Erythroblast (primary cell): ENCODE data around the gene RPS6KA2.

Experiments
- DNase-seq, 2 experiments: peaks; one replicate each; lab custom pipeline; 2025; lab: John Stamatoyannopoulos, UW
- GATA1 ChIP-seq: IDR thresholded peaks from 2 replicates; pipeline ENCODE4 v1.6.1; 2011; ENCODE audit warnings: low read depth, mild to moderate bottlenecking, control low read depth, low read length, moderate library complexity
- POLR2A ChIP-seq: IDR thresholded peaks from 2 replicates; pipeline ENCODE4 v1.6.1; 2011; ENCODE audit warnings: mild to moderate bottlenecking, low read length

The RPS6KA2 gene

GRCh38 chr6:166627033-166627874, at the start of gene RPS6KA2:
TSS of gene RPS6KA2 (minus strand) at chr6:166627251. CDS start at chr6:166627019, 232 bp downstream.
- TF ChIP-seq POLR2A (peak; percentile 33), GATA1 (no peak)
- DNase-seq: peak; percentile 98 to 99

- TF ChIP-seq GATA1 (no peak), POLR2A (no peak)
- DNase-seq: no peak
Observed at GRCh38 chr6:166676270-166676860, 49.3 kb upstream of the RPS6KA2 start.

- no peak for TF ChIP-seq GATA1
- TF ChIP-seq POLR2A: no peak
- DNase-seq: no peak
Observed at GRCh38 chr6:166675736-166676135, 48.7 kb upstream of the RPS6KA2 start.

DNA sequence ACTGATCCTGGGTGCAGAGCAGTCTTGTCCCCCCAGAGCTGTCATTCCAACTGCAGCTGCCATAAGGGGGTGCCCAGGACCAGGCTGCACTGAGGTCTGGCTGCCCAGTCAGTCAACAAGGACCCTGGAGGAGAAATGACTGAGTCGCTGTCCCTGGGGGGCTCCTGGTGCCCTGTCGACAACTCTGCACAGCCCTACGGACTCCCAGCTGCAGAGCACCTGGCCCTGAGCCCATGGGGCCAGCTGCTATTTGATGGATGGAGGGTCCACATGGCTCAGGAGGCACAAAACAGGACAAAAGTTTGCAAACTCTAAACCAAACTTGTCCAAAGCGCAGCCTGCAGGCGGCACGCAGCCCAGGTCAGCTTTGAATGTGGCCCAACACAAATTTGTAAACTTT, 46.3 kb upstream of the RPS6KA2 start:
- TF ChIP-seq GATA1: no peak
- TF ChIP-seq POLR2A: no peak
- no peak for DNase-seq

- no peak for DNase-seq
- TF ChIP-seq GATA1 (no peak), POLR2A (no peak)
Observed at GRCh38 chr6:166672624-166673206, 45.7 kb upstream of the RPS6KA2 start.

GRCh38 chr6:166672146-166672545, 45.1 kb upstream of the RPS6KA2 start:
- TF ChIP-seq GATA1 (no peak), POLR2A (no peak)
- no peak for DNase-seq

DNA sequence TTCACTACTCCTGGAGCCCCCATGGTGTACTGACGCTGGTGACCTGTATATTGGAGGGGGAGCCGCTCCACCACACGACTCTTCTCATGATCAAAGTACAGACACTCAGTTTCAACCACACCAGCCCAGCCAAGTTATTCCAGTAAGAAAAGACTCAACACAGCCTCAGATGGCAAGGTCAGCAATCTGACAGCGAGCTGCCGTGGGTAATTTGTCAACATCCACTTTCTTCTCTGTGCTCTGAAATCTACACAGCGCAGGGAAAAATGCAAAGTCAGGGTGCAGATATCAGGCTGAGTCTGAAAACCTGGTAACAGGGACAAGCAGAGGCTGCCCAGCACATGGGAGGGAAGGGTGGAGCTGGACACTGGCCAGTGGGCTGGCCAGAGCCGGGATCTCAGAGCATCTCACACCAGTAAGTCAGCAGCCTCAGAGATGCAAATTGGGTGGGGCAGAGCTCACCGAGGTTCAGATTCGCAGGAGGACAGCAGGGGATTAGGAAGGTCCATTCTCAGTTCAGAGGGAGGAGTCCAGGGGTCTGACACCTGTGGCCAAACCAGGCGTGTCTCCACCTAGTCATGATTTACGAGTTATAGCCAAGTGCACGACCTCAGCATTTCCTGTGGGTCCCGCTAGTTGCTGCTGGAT, 44.5 kb upstream of the RPS6KA2 start:
- no peak for TF ChIP-seq POLR2A

DNA sequence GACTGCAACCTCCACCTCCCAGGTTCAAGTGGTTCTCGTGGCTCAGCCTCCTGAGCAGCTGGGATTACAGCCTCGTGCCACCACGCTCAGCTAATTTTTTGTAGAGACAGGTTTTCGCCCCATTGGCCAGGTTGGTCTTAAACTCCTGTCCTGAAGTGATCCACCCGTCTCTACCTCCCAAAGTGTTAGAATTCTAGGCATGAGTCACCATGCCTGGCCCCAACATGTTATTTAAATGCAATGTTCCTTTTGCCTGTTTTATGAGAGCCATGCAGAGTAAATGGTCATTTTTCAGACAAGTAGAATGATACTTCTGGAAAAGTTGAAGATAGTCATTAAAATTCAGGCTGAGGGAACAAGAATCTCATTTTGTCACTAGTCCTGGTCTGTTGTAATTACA, 43.8 kb upstream of the RPS6KA2 start:
- DNase-seq: no peak
- TF ChIP-seq POLR2A: no peak
- TF ChIP-seq GATA1: no peak

More for the DNA sequence above, 44.5 kb upstream of the RPS6KA2 start:
- no peak for DNase-seq

DNA sequence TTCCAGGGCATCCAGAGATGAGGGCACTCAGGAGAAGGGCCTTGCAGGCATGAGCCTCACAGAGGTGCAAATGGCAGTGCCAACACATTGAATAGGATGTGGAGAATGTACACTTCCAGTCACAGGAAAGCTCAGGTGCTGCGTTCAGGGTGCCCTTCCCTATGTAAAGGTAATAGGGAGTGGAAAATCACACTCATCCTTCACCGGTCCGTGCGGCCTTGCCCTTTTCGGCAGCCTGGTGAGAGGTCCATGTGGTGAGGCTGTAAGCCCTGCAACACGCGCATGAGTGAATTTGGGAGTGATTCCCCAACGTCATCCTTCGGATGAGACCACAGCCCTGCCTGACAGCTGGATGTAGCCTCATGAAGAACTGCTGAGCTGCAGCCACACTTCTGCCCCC, 43.0 kb upstream of the RPS6KA2 start:
- DNase-seq: no peak
- TF ChIP-seq POLR2A (no peak), GATA1 (no peak)

DNA sequence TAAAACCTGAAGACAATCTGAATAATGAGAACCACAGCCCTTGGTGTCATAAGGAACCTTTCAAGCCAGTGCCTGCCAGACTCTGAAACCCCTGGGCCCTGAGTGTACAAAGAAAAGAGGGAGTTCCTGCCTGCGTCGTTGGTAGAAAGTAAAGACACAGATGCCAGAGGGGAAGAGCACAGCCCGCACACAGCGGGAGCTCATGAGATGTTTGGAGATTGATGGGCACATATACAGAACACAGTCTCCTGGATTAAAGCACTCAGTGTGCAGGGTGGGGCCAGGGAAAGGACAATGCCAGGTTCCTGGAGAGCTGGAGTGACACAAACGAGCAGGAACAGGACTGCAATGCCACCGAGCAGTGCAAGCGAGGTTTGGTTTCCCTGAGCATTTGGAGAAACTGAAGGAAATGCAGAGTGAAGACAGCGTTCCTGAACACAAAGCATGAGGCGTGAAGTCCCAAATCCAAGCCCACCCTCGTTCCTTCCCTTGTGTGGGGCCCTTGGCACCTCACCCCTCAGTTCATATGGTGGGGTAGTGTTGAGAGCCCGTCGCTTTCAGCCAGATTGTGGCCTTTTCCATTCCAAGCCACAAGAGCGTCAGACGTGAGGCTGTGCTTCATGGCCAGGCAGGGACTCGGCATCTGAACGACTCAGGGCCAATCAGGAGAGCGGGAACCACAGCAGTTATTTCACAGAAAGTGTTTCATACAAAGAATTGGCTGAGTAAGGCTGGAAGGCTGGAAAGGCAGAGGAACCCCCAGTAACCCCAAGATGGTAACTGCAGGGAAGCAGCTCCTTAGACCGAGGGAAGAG, 41.0 kb upstream of the RPS6KA2 start:
- no peak for DNase-seq
- TF ChIP-seq GATA1: no peak
- TF ChIP-seq POLR2A: no peak

GRCh38 chr6:166664135-166664534, 37.1 kb upstream of the RPS6KA2 start:
- no peak for TF ChIP-seq POLR2A
- no peak for TF ChIP-seq GATA1
- DNase-seq: no peak

DNA sequence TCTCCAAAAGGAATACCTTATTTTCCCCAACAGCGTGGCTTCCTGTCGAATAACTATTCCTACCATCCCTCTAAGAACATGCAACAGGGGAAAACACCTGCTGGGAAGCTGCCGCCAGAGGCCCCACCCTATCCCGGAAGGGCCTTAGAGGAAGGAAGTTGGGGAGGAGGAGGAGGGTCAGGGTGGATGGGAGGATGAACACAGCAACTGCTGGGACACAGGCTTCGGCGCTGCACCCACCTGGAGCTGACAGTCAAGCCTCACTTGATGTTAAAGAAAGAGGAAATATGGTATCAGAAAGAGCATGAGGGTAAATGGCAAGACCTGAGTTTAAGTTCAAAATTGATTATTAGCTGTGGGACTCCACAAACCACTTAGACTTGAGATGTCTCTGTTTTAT, 36.5 kb upstream of the RPS6KA2 start:
- DNase-seq: no peak

GRCh38 chr6:166662690-166663089, 35.6 kb upstream of the RPS6KA2 start:
- DNase-seq: no peak
- TF ChIP-seq GATA1: no peak
- no peak for TF ChIP-seq POLR2A

More for the DNA sequence above, 36.5 kb upstream of the RPS6KA2 start:
- TF ChIP-seq POLR2A: no peak
- TF ChIP-seq GATA1: no peak
